GM12875 (cell line): ENCODE results near the gene PRTG.
"Not testable (repeated sequence)": the region's sequence is repeated elsewhere in the genome, so short reads cannot be mapped to it uniquely, and the experiment has no call there.

ENCODE experiments used
- H3K4me3 ChIP-seq: one replicate; pipeline ENCODE4 v1.5.1; 2011; ENCODE audit warnings: low read depth, low read length, control low read depth
- TF ChIP-seq, protein P1 (sequence below): IDR thresholded peaks from 2 replicates; pipeline ENCODE4 v1.5.1; 2011; ENCODE audit warnings: low read depth, mild to moderate bottlenecking, control low read depth, inconsistent platforms, low read length, moderate library complexity, borderline replicate concordance; ENCODE audit not compliant: insufficient read depth

PRTG gene

GRCh38 chr15:55766676-55767075 is 23.7 kb upstream of the PRTG start:
- no peak overlapping the region for H3K4me3 ChIP-seq
- TF ChIP-seq, protein P1, sequence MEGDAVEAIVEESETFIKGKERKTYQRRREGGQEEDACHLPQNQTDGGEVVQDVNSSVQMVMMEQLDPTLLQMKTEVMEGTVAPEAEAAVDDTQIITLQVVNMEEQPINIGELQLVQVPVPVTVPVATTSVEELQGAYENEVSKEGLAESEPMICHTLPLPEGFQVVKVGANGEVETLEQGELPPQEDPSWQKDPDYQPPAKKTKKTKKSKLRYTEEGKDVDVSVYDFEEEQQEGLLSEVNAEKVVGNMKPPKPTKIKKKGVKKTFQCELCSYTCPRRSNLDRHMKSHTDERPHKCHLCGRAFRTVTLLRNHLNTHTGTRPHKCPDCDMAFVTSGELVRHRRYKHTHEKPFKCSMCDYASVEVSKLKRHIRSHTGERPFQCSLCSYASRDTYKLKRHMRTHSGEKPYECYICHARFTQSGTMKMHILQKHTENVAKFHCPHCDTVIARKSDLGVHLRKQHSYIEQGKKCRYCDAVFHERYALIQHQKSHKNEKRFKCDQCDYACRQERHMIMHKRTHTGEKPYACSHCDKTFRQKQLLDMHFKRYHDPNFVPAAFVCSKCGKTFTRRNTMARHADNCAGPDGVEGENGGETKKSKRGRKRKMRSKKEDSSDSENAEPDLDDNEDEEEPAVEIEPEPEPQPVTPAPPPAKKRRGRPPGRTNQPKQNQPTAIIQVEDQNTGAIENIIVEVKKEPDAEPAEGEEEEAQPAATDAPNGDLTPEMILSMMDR = no peak

GRCh38 chr15:55764398-55764797 is 21.4 kb upstream of the PRTG start:
- TF ChIP-seq, protein P1 = no peak
- no peak overlapping the region for H3K4me3 ChIP-seq

- TF ChIP-seq, protein P1 = no peak
- H3K4me3 ChIP-seq = no peak overlapping the region
Observed at GRCh38 chr15:55758580-55758986, 15.6 kb upstream of the PRTG start.

- H3K4me3 ChIP-seq = not testable (repeated sequence)
Observed at GRCh38 chr15:55753433-55753832, 10.5 kb upstream of the PRTG start.

DNA sequence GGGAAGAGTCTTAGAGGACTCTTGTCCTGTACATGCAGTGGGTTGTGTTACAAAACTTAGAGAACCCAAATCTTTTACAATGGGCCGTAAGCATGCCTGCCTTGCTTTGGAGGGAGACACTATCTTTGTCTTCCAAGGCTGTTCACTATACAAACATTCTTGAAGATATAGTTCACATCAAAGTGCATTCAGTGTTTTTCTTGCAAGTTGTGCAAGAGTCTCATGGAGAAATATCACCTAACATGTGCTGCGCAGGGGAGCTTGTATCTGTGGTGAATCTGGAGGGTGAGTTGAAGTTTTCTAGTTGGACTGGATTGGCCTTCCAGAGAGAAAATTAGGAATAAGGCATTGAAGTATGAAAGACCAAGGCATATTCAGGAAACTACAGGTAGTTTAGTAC is 7.8 kb upstream of the PRTG start:
- TF ChIP-seq, protein P1 = no peak
- no peak overlapping the region for H3K4me3 ChIP-seq

DNA sequence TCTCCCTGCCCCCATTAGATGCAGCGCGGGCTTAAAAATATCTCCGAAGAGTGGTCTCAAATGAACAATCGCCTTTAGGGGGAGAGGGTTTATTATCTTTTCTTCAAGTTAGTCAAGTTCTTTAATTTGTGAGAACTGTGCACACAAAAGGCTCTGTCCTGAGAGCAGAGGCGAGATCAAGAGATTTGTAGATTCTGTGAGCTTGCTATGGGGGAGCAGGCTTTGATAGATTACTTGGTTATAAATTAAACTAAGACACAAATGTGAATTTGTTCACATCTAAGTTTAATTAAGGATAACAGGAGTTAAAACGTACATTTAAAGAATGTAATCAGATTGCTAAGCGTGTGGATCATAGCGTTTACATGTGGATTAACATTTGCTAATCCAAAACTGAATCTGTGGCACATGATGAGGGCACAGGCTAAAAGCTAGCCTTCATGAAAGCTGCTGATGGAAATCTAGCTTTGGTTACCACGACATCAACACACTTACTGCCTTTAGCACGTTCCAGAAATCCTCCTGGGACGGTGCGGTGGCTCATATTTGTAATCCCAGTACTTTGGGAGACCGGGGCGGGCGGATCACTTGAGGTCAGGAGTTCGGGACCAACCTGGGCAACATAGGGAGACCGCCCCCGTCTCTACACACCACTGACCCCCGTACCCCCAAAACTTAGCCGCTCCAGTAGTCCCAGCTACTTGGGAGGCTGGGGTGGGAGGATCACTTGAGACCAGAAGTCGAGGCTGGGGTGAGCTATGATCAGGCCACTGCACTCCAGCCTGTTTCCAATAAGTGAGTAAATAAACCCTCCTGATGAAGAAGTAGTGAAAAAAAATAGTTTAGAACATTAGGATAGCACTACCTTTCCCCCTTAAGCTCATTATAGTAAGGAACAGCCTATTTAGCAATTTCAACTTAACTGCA is 1.0 kb upstream of the PRTG start:
- TF ChIP-seq, protein P1 = no peak
- no peak overlapping the region for H3K4me3 ChIP-seq

- TF ChIP-seq, protein P1 = no peak
- peak overlapping the region; percentile 58 for H3K4me3 ChIP-seq
Observed at GRCh38 chr15:55742498-55742926, 440 bp downstream of the PRTG start.
